ENCODE data around the gene UBXN10.

DNA sequence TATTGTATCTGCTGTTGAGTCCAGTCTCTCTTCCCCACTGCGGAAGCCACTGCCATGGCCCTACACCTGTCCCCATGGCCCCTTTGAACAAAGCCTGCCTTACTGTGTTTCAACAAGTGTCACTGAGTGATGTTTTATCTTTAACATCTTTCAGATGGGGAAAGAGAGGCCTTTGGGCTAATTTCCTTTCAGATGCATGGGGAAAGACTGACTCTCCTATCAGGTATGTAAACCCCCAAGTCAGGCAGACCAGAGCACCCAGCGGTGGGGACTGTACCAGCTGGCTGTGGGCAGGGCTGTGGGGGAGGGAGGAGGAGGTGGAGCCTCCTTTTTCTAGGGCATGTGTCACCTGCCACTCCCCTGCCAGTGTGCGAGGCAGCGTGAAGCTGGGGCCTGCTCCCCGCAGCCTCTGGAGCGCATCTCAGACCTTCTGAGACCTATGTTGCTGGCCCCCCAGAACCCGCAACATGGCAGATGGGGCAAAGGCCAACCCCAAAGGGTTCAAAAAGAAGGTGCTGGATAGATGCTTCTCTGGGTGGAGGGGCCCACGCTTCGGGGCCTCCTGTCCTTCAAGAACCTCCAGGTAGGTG is 46.8 kb upstream of the UBXN10 start, which contains the start of gene PLA2G2F:
- TF ChIP-seq POLR2A (IDR thresholded peaks at IDR 0.05; ENCODE audit: low read depth, low read length) (no peak), POLR2AphosphoS5 (IDR thresholded peaks at IDR 0.05; ENCODE audit: low read depth, low read length) (no peak), SPI1 (IDR thresholded peaks at IDR 0.05; ENCODE audit: low read depth, low read length) (no peak), PAX5 (IDR thresholded peaks at IDR 0.05; ENCODE audit: insufficient read depth, low read length, severe bottlenecking) (no peak), TAF1 (IDR thresholded peaks at IDR 0.05; ENCODE audit: low read depth, low read length) (no peak)

Measured in GM12891 (cell line).